ENCODE results near the gene PLIN5.

DNA sequence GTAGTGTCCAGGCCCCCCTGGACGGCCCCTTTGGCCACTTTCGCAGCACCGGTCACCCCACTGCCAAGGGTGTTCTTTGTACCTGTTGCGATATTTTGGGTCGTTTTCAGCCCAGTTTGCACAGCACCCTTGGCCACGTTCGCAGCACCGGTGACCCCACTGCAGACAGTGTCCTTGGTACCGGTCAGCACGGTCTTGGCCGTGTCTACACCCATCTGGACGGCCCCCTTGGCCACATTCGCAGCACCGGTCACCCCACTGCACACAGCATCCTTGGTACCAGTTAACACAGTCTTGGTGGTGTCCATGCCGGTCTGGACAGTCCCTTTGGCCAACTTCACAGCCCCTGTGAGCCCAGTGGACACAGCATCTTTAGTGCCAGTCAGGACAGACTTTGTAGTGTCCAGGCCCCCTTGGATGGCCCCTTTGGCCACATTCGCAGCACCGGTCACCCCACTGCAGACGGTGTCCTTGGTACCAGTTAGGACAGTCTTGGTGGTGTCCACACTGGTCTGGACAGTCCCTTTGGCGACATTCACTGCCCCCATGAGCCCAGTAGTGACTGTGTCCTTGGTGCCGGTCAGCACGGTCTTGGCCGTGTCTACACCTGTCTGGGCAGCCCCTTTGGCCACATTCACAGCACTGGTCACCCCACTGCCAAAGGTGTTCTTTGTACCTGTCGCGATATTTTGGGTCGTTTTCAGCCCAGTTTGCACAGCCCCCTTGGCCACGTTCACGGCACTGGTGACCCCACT lies 23.5 kb downstream of the PLIN5 start:
- TF ChIP-seq, protein P1, sequence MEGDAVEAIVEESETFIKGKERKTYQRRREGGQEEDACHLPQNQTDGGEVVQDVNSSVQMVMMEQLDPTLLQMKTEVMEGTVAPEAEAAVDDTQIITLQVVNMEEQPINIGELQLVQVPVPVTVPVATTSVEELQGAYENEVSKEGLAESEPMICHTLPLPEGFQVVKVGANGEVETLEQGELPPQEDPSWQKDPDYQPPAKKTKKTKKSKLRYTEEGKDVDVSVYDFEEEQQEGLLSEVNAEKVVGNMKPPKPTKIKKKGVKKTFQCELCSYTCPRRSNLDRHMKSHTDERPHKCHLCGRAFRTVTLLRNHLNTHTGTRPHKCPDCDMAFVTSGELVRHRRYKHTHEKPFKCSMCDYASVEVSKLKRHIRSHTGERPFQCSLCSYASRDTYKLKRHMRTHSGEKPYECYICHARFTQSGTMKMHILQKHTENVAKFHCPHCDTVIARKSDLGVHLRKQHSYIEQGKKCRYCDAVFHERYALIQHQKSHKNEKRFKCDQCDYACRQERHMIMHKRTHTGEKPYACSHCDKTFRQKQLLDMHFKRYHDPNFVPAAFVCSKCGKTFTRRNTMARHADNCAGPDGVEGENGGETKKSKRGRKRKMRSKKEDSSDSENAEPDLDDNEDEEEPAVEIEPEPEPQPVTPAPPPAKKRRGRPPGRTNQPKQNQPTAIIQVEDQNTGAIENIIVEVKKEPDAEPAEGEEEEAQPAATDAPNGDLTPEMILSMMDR (IDR thresholded peaks at IDR 0.05; ENCODE audit: low read depth, low read length) = no peak
- TF ChIP-seq, protein P2, sequence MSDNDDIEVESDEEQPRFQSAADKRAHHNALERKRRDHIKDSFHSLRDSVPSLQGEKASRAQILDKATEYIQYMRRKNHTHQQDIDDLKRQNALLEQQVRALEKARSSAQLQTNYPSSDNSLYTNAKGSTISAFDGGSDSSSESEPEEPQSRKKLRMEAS (IDR thresholded peaks at IDR 0.05; ENCODE audit: low read depth, low read length) = no peak
- TF ChIP-seq POLR2A (IDR thresholded peaks at IDR 0.05; ENCODE audit: extremely low read depth, insufficient read length) = no peak
